COLO668 (cell line): ENCODE results near the gene MAPRE3.

Source experiments
- DNase-seq: peaks from one replicate; lab custom pipeline; 2025; ENCODE audit not compliant: unreplicated experiment; lab: John Stamatoyannopoulos, UW

The MAPRE3 gene

GRCh38 chr2:27010139-27010538 is 39.7 kb downstream of the MAPRE3 start:
- DNase-seq, result no peak

DNA sequence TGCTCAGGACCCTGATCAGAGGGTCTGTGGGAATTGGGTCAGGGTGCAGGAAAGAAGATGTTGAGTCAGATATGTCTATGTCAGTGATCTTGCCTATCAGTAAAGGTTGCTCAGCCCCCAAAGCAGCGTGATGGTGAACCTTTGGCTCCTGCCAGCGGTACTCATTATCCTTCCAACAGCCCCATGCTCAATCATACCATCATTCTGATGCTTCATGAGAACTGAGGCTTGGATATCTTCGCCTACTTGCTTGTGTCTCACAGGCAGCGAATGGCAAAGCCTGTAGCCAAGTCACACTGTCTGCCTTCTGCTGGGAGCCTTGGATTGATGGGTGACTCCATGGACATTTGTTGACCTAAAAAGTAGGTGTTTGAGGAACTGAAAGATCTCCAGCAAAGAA is 43.3 kb downstream of the MAPRE3 start:
- DNase-seq, result no peak

DNA sequence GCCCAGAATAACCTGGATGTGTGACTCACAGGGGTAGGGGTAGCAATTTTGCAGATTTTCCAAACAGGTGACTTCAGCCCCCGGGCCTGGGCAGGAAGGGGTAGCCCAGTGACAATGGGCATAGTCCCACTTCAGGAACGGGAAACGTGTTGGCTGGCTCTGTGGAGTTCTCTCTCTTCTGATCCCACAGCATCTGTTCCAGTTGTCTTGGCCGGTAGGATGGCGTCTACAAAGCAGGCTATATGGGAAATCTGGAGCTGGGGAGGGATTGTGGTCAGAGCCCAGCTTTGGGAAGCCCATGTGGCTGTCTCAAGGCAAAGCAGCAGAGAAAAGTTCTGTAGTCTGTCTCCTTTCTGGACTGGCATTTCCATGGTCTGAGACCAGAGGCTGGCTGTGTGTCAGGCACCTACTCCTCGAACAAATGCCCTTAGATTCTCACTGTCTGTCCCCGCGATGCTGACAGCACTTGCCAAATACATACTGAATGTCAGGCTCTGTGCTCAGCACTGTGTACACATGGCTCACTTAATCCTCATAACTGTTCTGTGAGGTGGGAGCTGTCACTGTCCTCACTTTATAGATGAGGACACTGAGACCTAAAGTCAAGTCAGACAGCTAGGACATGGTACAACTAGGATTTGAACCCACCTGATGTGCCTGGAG is 44.5 kb downstream of the MAPRE3 start:
- DNase-seq, result no peak

GRCh38 chr2:27016801-27017325 is 46.4 kb downstream of the MAPRE3 start:
- peak; percentile 58 for DNase-seq

DNA sequence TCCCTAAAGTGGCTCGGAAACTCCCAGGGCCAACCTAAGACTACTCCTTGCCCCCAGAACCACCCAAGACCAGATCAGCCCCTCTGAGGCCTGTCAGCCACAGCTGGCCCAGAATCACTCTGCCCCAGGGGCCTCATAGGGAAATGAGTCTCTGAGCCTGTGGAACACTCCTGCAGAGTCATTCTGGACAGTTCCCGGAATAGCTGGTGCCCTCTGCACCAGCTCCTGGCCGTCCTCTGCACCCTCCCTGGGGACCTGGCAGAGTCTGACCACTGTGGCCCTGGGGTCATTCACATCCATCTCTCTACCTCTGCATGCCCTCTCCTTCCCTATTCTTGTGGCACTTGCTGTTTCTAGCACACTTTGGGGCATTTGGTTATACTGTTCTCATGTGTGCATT is 47.7 kb downstream of the MAPRE3 start:
- no peak for DNase-seq

DNA sequence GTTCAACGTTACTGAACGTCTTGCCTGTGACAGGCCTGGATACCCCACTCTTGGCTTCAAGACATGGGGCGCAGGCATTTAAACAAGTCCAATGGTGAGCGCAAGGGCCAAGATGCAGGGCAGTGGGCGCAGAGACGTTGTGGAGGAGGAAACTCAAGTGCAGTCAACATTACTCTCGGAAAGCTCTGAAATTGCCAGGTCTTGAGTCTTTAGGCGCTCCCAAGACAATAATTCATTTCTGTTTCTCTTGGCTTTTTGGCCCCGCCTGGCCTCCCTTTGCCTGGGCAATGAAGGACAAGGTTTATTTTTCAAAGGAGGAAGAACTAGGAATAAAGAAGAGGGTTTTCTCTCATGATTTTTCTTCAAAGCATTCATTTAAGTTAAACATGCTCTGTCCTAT is 49.0 kb downstream of the MAPRE3 start:
- no peak for DNase-seq

GRCh38 chr2:27019931-27020855 is 49.8 kb downstream of the MAPRE3 start:
- no peak for DNase-seq

GRCh38 chr2:27021253-27022049 is 51.0 kb downstream of the MAPRE3 start:
- DNase-seq, result no peak

DNA sequence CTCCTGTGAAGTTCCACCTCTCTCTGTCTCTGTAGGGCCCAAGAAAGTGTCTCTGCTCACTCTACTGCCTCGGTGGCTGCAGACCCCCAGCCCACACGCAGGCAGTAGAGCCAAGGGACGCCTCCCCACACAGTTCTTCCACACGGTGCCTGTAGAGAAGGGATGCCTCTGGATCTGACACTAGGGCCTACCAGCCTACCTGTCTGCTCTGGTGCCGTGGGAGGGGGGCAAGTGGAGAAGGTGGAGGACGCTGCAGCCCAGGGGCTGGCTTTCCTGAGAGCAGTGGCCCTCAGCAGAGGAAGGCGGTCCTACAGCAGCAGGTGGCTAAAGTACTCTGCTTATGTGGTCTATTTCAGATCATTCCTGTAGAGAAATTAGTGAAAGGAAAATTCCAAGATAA is 53.3 kb downstream of the MAPRE3 start:
- DNase-seq, result no peak

- DNase-seq, result no peak
These were observed 53.8 kb downstream of the MAPRE3 start for GRCh38 chr2:27024188-27024587.

- DNase-seq, result no peak
These were observed 54.4 kb downstream of the MAPRE3 start for GRCh38 chr2:27024812-27025211.

GRCh38 chr2:27025281-27025800 is 54.9 kb downstream of the MAPRE3 start:
- no peak for DNase-seq

DNA sequence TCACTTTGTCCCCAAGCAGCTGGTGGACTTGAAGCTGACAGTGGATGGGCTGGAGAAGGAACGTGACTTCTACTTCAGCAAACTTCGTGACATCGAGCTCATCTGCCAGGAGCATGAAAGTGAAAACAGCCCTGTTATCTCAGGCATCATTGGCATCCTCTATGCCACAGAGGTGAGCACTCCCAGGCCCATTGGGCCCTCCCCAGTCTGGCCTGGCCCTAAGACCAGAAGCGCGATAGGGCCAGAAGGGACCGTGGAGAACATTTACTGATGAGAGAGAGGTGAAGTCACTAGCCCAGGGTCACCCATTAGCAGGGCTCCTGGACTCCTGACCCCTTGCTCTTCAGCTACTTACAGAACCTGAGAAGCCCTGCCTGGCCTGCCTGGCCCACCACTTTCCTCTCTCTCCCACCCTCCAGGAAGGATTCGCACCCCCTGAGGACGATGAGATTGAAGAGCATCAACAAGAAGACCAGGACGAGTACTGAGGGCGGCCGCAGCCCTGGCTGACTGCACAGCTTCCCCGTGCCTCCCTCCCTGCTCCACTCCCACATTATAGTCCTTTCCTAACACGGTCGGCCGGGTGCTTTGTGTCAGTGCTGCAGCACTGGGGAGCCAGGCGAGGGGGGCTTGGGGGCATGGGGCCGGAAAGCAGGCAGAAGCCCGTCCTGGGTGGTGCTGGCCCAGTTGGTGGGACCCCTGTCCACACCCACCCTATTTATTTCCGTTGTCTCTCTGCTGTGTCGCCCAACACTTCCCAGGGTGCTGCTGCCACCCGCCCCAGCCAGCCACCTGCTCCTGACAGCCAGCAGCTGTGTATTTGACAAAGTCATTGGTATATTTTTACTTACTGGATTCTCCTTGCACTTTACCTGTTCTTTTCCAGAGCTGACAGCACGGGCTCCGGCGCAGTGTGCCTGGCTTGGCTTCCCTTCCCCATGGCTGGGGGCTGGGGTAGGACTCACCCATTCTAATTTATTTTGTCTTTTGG is 55.7 kb downstream of the MAPRE3 start:
- DNase-seq, result no peak

DNA sequence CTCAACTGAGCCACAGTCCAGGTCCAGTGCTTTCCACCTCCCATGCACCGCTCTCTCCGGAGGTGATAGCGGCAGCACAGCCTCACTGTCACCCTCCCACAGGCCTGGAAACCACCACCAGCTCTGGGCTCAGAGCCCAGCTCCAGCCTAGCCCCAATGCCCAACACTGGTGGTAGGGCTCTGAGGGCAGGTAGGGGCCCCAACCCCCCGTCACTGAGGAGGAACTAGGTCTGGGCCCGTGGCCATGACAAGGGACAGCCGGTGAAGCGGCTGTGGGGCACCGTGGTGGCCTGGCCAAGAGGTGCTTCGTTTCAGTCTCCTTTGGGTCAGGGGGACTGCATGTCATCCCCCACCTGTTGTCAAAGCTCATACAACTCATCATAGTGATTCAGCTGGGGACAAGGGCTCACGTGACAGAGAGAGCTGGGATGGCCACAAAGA is 56.8 kb downstream of the MAPRE3 start:
- no peak for DNase-seq

GRCh38 chr2:27029051-27029450 is 58.6 kb downstream of the MAPRE3 start:
- DNase-seq, result no peak

DNA sequence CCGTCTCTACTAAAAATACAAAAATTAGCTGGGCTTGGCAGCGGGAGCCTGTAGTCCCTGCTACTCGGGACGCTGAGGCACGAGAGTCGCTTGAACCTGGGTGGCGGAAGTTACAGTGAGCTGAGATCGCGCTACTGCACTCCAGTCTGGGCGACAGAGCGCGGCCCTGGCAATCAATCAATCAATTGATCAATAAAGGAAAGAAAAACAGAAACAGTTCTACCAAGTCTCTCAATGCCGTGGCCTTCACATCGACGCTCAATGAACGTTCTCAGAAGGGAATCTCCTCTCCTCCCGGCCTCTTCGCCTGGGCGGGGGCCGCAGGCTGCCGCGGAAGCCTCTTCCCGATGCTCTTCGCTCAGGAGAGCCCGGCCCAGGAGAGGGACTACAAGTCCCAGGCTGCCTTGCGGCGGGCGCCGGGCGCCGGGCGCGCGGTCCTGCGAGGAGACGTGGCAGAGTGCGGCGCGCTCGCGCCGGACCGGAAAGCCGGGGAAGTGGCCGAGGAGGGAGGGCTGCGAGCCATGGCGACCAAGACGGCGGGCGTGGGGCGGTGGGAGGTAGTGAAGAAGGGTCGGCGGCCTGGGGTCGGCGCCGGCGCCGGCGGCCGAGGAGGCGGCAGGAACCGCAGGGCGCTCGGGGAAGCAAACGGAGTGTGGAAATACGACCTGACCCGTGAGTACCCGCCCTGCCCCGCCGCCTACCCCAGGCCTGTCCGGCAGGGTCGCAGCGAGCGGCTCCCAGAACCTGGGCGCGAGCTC is 62.2 kb downstream of the MAPRE3 start, which contains the start of gene TMEM214:
TMEM214 (plus strand) TSS at position 471 of the 758 bp plus-strand sequence; CDS start at position 522, 51 bp downstream.
- DNase-seq, result peak; percentile 91

- no peak for DNase-seq
These were observed 62.9 kb downstream of the MAPRE3 start for GRCh38 chr2:27033253-27033852.

DNA sequence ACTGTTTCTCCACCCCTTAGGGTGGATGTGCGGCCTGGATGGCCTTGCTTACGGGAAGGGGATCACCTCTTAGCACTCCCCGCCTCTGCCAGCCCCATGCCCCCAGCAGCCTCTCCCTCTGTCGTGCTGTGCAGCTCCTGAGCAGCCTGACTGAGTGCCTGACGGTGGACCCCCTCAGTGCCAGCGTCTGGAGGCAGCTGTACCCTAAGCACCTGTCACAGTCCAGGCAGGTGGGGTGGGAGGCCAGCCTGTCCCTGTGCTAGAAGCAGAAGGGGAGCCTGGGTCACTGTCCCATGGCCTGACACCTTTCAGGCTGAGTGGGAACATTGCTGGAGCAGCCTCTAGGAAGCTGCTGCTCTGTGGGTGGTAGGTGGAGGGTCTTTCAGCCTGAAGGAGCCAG is 67.6 kb downstream of the MAPRE3 start:
- DNase-seq, result no peak
